Panc1 (cell line): ENCODE measurements around the gene CER1. TPM values are rescaled to one million over a fixed set of nuclear protein-coding genes. Genes with fewer than 3 reads are reported as not detected.

Experiments used
- ATAC-seq: fragments of 200-7000 bp; cut with Tn5 transposase; 2 replicates; pipeline ENCODE4 v1.9.1; 2020; ENCODE audit warnings: mild to moderate bottlenecking, moderate library complexity
- BruUV-seq: library from RNA; stranded (reverse); fragments of 400-500 nt; replicated peaks from 2 replicates; lab custom pipeline; 2021; lab: Mats Ljungman, UMichigan
- CTCF ChIA-PET: fragments of 300-600 bp; sonication (Branson Sonifier 250); formaldehyde crosslinking; loops from one replicate; lab custom pipeline; 2022; ENCODE audit warnings: antibody characterized with exemption; lab: Charles Lee
- POLR2A ChIA-PET: fragments of 300-600 bp; sonication (Branson Sonifier 250); formaldehyde crosslinking; loops from one replicate; lab custom pipeline; 2022; ENCODE audit warnings: antibody characterized with exemption; lab: Charles Lee
- DNase-seq: peaks from one replicate; pipeline ENCODE4 v3.0.0-alpha.2; 2010; ENCODE audit warnings: low read depth, low spot score
- H3K27ac ChIP-seq: 2 replicates; pipeline ENCODE4 v1.5.1; 2011; ENCODE audit warnings: mild to moderate bottlenecking, low read length, inconsistent platforms
- H3K27me3 ChIP-seq: fragments of 200-500 bp; sonication (Bioruptor generic); 2 replicates; pipeline ENCODE4 v1.6.0; 2014; ENCODE audit warnings: low read length, inconsistent platforms; ENCODE audit not compliant: control insufficient read depth, insufficient read depth
- H3K36me3 ChIP-seq: fragments of 200-500 bp; sonication (Bioruptor generic); 2 replicates; pipeline ENCODE4 v1.5.1; 2014; ENCODE audit warnings: inconsistent platforms, mild to moderate bottlenecking, low read length, moderate library complexity; ENCODE audit not compliant: control insufficient read depth, insufficient read depth
- H3K4me1 ChIP-seq: 2 replicates; pipeline ENCODE4 v1.5.1; 2011; ENCODE audit warnings: inconsistent platforms, mild to moderate bottlenecking, low read length, moderate library complexity; ENCODE audit not compliant: control insufficient read depth, insufficient read depth
- H3K4me3 ChIP-seq, 2 experiments: 2 replicates each; pipeline ENCODE4 v1.5.1; 2011 to 2012; ENCODE audit warnings: low read depth in 2 of 2, low read length in 2 of 2, mild to moderate bottlenecking in 2 of 2, inconsistent platforms in 1 of 2, moderate library complexity in 1 of 2
- H3K9me3 ChIP-seq: fragments of 200-500 bp; sonication (Bioruptor generic); 2 replicates; pipeline ENCODE4 v1.5.1; 2014; ENCODE audit warnings: low read depth, mild to moderate bottlenecking, inconsistent platforms, low read length, moderate library complexity; ENCODE audit not compliant: control insufficient read depth, insufficient read depth
- CTCF ChIP-seq: fragments of 450-650 bp; IDR thresholded peaks from 2 replicates; pipeline ENCODE4 v1.5.1; 2017; ENCODE audit warnings: mild to moderate bottlenecking
- POLR2AphosphoS5 ChIP-seq: IDR thresholded peaks from 2 replicates; pipeline ENCODE4 v1.6.1; 2012; ENCODE audit warnings: mild to moderate bottlenecking, low read depth, low read length, moderate library complexity
- REST ChIP-seq, 2 experiments: IDR thresholded peaks; 2 replicates each; pipeline ENCODE4 v1.6.1; 2011 to 2012; ENCODE audit warnings: low read depth in 2 of 2, control low read depth in 1 of 2, low read length in 1 of 2, mild to moderate bottlenecking in 1 of 2, moderate library complexity in 1 of 2; ENCODE audit not compliant: insufficient read depth in 1 of 2
- SIN3A ChIP-seq: IDR thresholded peaks from 2 replicates; pipeline ENCODE4 v1.6.1; 2012; ENCODE audit warnings: low read depth, mild to moderate bottlenecking, low read length, moderate library complexity, borderline replicate concordance; ENCODE audit not compliant: insufficient read depth
- TCF7L2 ChIP-seq: IDR thresholded peaks from 2 replicates; pipeline ENCODE4 v1.6.1; 2011; ENCODE audit warnings: mild to moderate bottlenecking, low read depth, low read length, inconsistent platforms
- in situ Hi-C: cut with HindIII; loops from 2 replicates; pipeline ENCODE4 v1.10.0; 2016; ENCODE audit warnings: low sequenced_read_pairs, low pct_unique_long_range_greater_than_20kb
- intact Hi-C: fragments of 100-400 bp; cut with micrococcal nuclease; formaldehyde crosslinking; loops from one replicate; pipeline ENCODE4 v1.10.0; 2022; ENCODE audit not compliant: unreplicated experiment
- total RNA-seq: library from RNA; stranded (reverse); gene quantifications from one replicate; pipeline ENCODE4 v1.2.1, GENCODE V29; 2021; ENCODE audit not compliant: unreplicated experiment

The CER1 gene
- total RNA-seq, 1 experiment from 2014 or later = not detected

GRCh38 chr9:14746626-14747025 lies 24.1 kb upstream of the CER1 start:
- ATAC-seq (no peak), DNase-seq (no peak)
- ChIA-PET CTCF (no interaction called here), POLR2A (no interaction called here)
- no TSS peak for BruUV-seq
- Histone ChIP-seq H3K4me1 (no peaks in the 10 kb centered on the region), H3K27ac (no peak overlapping the region), H3K9me3 (no peaks in the 10 kb centered on the region), H3K4me3 (no peak overlapping the region), H3K36me3 (no peaks in the 10 kb centered on the region), H3K27me3 (no peaks in the 10 kb centered on the region)
- TF ChIP-seq POLR2AphosphoS5 = no peak
- no peak for TF ChIP-seq SIN3A
- TF ChIP-seq CTCF = no peak
- no peak for TF ChIP-seq REST (IDR thresholded peaks at IDR 0.05; ENCODE audit: insufficient read depth in 1 of 2, low read depth in 2 of 2, low read length in 1 of 2)
- no peak for TF ChIP-seq TCF7L2
- intact Hi-C loops = no loop called here
- in situ Hi-C loops = no loop called here

GRCh38 chr9:14744768-14745167 lies 22.2 kb upstream of the CER1 start:
- no TSS peak for BruUV-seq

More at GRCh38 chr9:14744768-14745167, 22.2 kb upstream of the CER1 start:
- in situ Hi-C loops = no loop called here
- CTCF ChIA-PET = no interaction called here
- H3K36me3 ChIP-seq = no peaks in the 10 kb centered on the region
- H3K4me1 ChIP-seq = no peaks in the 10 kb centered on the region
- TF ChIP-seq REST (IDR thresholded peaks at IDR 0.05; ENCODE audit: insufficient read depth in 1 of 2, low read depth in 2 of 2, low read length in 1 of 2) (no peak), SIN3A (no peak), POLR2AphosphoS5 (no peak), CTCF (no peak), TCF7L2 (no peak)
- POLR2A ChIA-PET = no interaction called here
- DNase-seq = no peak
- no peak overlapping the region for H3K27ac ChIP-seq
- no peak for ATAC-seq
- H3K4me3 ChIP-seq = no peak overlapping the region
- H3K27me3 ChIP-seq = no peaks in the 10 kb centered on the region
- intact Hi-C loops = no loop called here
- no peaks in the 10 kb centered on the region for H3K9me3 ChIP-seq
